CD8-positive, alpha-beta memory T cell (primary cell): ENCODE results near the gene GRIN3A. TPM values are rescaled to one million over a fixed set of nuclear protein-coding genes. Genes with fewer than 3 reads are reported as not detected.
"Not testable (repeated sequence)": the region's sequence is repeated elsewhere in the genome, so short reads cannot be mapped to it uniquely, and the experiment has no call there.

Experiments used
- CTCF ChIA-PET: fragments of 350-600 bp; sonication (Branson Sonifier 250); formaldehyde crosslinking; loops from one replicate; lab custom pipeline; 2021; ENCODE audit warnings: antibody characterized with exemption; lab: Charles Lee
- POLR2A ChIA-PET: fragments of 350-600 bp; sonication (Branson Sonifier 250); formaldehyde crosslinking; loops from one replicate; lab custom pipeline; 2021; ENCODE audit warnings: antibody characterized with exemption; lab: Charles Lee
- DNase-seq, 5 donors: peaks; one replicate each; pipeline versions ENCODE4 v3.0.0 to v3.0.0-alpha.2; 2020 to 2022; ENCODE audit warnings: mixed read lengths in 1 of 5
- H3K27ac ChIP-seq: one replicate; pipeline ENCODE4 v1.7.0; 2013; ENCODE audit warnings: low read depth, mild to moderate bottlenecking, low read length, moderate library complexity
- H3K27me3 ChIP-seq: 2 replicates; pipeline ENCODE4 v1.7.0; 2013; ENCODE audit warnings: low read length, mild to moderate bottlenecking; ENCODE audit not compliant: insufficient read depth, poor library complexity, severe bottlenecking
- H3K36me3 ChIP-seq: 2 replicates; pipeline ENCODE4 v1.7.0; 2013; ENCODE audit warnings: mild to moderate bottlenecking, low read length, moderate library complexity; ENCODE audit not compliant: insufficient read depth
- H3K4me1 ChIP-seq: 2 replicates; pipeline ENCODE4 v1.7.0; 2013; ENCODE audit warnings: mild to moderate bottlenecking, low read length, moderate library complexity; ENCODE audit not compliant: insufficient read depth
- H3K4me3 ChIP-seq: 2 replicates; pipeline ENCODE4 v1.7.0; 2013; ENCODE audit warnings: mild to moderate bottlenecking, low read length
- H3K9me3 ChIP-seq: 2 replicates; pipeline ENCODE4 v1.7.0; 2013; ENCODE audit warnings: mild to moderate bottlenecking, low read length
- H3K27ac Mint-ChIP-seq, 8 donors: one replicate each; pipeline ENCODE4 v1.8.0; 2020 to 2021; ENCODE audit warnings: mixed read lengths in 8 of 8, mild to moderate bottlenecking in 6 of 8, inconsistent platforms in 3 of 8, moderate library complexity in 3 of 8
- H3K27me3 Mint-ChIP-seq, 2 donors: one replicate each; pipeline ENCODE4 v1.8.0; 2020 to 2021; ENCODE audit warnings: mixed read lengths in 2 of 2, mild to moderate bottlenecking in 1 of 2, moderate library complexity in 1 of 2
- H3K36me3 Mint-ChIP-seq, 3 donors: one replicate each; pipeline ENCODE4 v1.8.0; 2020 to 2021; ENCODE audit warnings: mixed read lengths in 3 of 3, inconsistent platforms in 1 of 3, mild to moderate bottlenecking in 1 of 3
- H3K4me1 Mint-ChIP-seq, 3 donors: one replicate each; pipeline ENCODE4 v1.8.0; 2020 to 2021; ENCODE audit warnings: mixed read lengths in 3 of 3, inconsistent platforms in 1 of 3, mild to moderate bottlenecking in 1 of 3
- H3K4me3 Mint-ChIP-seq, 7 donors: one replicate each; pipeline ENCODE4 v1.8.0; 2020 to 2021; ENCODE audit warnings: mixed read lengths in 7 of 7, mild to moderate bottlenecking in 6 of 7, moderate library complexity in 4 of 7, inconsistent platforms in 2 of 7
- H3K9me3 Mint-ChIP-seq, 5 donors: one replicate each; pipeline ENCODE4 v1.8.0; 2020 to 2022; ENCODE audit warnings: mixed read lengths in 5 of 5, mild to moderate bottlenecking in 3 of 5, moderate library complexity in 2 of 5, inconsistent platforms in 1 of 5
- polyA plus RNA-seq: library from polyadenylated mRNA; unstranded; fragments of 300-500 nt; fragmentation: Illumina TruSeq; gene quantifications from one replicate; pipeline ENCODE4 v1.2.3, GENCODE V29; 2021
- total RNA-seq, 2 experiments: library from RNA; stranded (reverse); gene quantifications; one replicate each; pipeline ENCODE4 v1.2.3, GENCODE V29; 2021

The GRIN3A gene
- total and polyA plus RNA-seq, 3 experiments from 2014 or later = 0.03 TPM; not detected in 2

DNA sequence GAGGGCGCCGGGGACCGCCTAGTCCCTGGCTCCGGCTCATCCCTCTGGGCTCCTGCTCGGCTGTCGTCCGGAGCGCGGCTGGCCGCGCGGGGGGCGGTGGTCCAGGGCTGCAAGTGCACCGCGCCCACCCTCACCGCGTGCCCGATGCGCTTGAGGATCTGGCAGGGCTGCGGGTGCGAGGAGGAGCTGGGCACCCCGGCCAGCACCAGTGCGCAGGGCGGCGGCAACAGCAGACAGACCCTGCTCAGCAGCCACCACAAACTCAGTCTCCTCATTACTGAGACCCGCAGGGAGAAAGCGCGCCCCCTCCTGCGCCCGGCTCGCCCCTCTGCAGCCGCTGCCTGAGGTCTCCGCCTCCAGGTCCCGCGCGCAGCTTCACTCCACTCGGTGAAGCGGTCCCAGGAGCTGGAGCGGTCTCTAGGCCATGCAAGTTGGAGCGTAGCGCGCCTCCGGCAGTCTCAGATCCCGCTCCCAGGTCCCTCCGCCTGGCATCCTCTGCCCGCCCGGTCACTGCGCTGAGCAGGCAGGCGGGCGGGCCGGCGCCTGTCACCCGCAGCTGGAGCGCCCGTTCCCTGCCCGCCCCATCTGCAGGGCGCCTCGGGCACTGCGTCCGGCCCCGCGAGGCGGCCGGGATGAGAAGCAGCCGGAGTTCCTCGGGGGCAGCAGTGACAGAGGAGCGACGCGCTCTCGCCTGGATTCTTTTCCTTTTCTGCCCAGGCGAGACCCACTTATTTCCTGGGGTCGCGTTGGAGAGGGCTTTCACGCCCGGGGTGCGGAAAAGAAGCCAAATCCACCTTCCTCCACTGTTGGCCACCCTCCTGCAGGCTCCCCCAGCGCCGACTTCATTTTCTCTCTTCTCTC is 512 bp downstream of the GRIN3A start:
- no peak for DNase-seq

GRCh38 chr9:101737165-101737704 is 1.2 kb downstream of the GRIN3A start:
- no peak overlapping the region for H3K4me3 Mint-ChIP-seq
- H3K4me3 ChIP-seq = no peak overlapping the region
- H3K9me3 Mint-ChIP-seq = peaks cover 0 to 8% (median 3%) of the 10 kb centered on the region in 5 donors
- no peak for DNase-seq
- ChIA-PET POLR2A (no interaction called here), CTCF (no interaction called here)
- H3K36me3 ChIP-seq = no peaks in the 10 kb centered on the region
- no peaks in the 10 kb centered on the region for H3K36me3 Mint-ChIP-seq
- H3K27ac Mint-ChIP-seq = no peak overlapping the region
- H3K27me3 Mint-ChIP-seq = peaks cover 27 to 43% of the 10 kb centered on the region in 2 donors
- H3K4me1 Mint-ChIP-seq = peaks cover 0 to 1% (median 0%) of the 10 kb centered on the region in 3 donors
- H3K4me1 ChIP-seq = no peaks in the 10 kb centered on the region
- no peak overlapping the region for H3K27ac ChIP-seq
- H3K9me3 ChIP-seq = no peaks in the 10 kb centered on the region
- peaks cover 11% of the 10 kb centered on the region for H3K27me3 ChIP-seq

More for the DNA sequence above, 512 bp downstream of the GRIN3A start:
- POLR2A ChIA-PET = no interaction called here
- Histone ChIP-seq H3K4me1 (no peaks in the 10 kb centered on the region), H3K27me3 (peaks cover 11% of the 10 kb centered on the region), H3K4me3 (no peak overlapping the region), H3K36me3 (no peaks in the 10 kb centered on the region), H3K27ac (no peak overlapping the region), H3K9me3 (no peaks in the 10 kb centered on the region)
- H3K27ac Mint-ChIP-seq = no peak overlapping the region
- CTCF ChIA-PET = no interaction called here
- H3K9me3 Mint-ChIP-seq = peaks cover 0 to 10% (median 3%) of the 10 kb centered on the region in 5 donors
- peaks cover 0 to 1% (median 0%) of the 10 kb centered on the region in 3 donors for H3K4me1 Mint-ChIP-seq
- H3K4me3 Mint-ChIP-seq = no peak overlapping the region
- no peaks in the 10 kb centered on the region for H3K36me3 Mint-ChIP-seq
- H3K27me3 Mint-ChIP-seq = peaks cover 27 to 40% of the 10 kb centered on the region in 2 donors

GRCh38 chr9:101736717-101737116 is 1.7 kb downstream of the GRIN3A start:
- H3K9me3 ChIP-seq = no peaks in the 10 kb centered on the region
- H3K4me3 Mint-ChIP-seq = no peak overlapping the region
- H3K27ac Mint-ChIP-seq = no peak overlapping the region
- POLR2A ChIA-PET = no interaction called here
- no peak overlapping the region for H3K27ac ChIP-seq
- no peaks in the 10 kb centered on the region for H3K36me3 Mint-ChIP-seq
- no peak overlapping the region for H3K4me3 ChIP-seq
- no peaks in the 10 kb centered on the region for H3K36me3 ChIP-seq
- no peak for DNase-seq
- CTCF ChIA-PET = no interaction called here
- peaks cover 27 to 43% of the 10 kb centered on the region in 2 donors for H3K27me3 Mint-ChIP-seq
- H3K4me1 Mint-ChIP-seq = peaks cover 0 to 1% (median 0%) of the 10 kb centered on the region in 3 donors
- no peaks in the 10 kb centered on the region for H3K4me1 ChIP-seq
- peaks cover 0 to 8% (median 0%) of the 10 kb centered on the region in 5 donors for H3K9me3 Mint-ChIP-seq
- H3K27me3 ChIP-seq = peaks cover 11% of the 10 kb centered on the region

- Histone ChIP-seq H3K4me3 (no peak overlapping the region), H3K4me1 (no peaks in the 10 kb centered on the region), H3K27me3 (no peaks in the 10 kb centered on the region), H3K36me3 (no peaks in the 10 kb centered on the region), H3K9me3 (no peaks in the 10 kb centered on the region), H3K27ac (no peak overlapping the region)
- CTCF ChIA-PET = no interaction called here
- POLR2A ChIA-PET = no interaction called here
- H3K9me3 Mint-ChIP-seq = no peaks in the 10 kb centered on the region
- no peak overlapping the region for H3K4me3 Mint-ChIP-seq
- no peak for DNase-seq
- H3K27ac Mint-ChIP-seq = no peak overlapping the region
- H3K36me3 Mint-ChIP-seq = no peaks in the 10 kb centered on the region
- peaks cover 0 to 8% of the 10 kb centered on the region in 2 donors for H3K27me3 Mint-ChIP-seq
- H3K4me1 Mint-ChIP-seq = no peaks in the 10 kb centered on the region
Measured at GRCh38 chr9:101731429-101731828, 7.0 kb downstream of the GRIN3A start.

GRCh38 chr9:101727612-101728524 is 10.6 kb downstream of the GRIN3A start:
- Histone ChIP-seq H3K9me3 (no peaks in the 10 kb centered on the region), H3K36me3 (no peaks in the 10 kb centered on the region), H3K4me1 (no peaks in the 10 kb centered on the region), H3K4me3 (no peak overlapping the region), H3K27me3 (no peaks in the 10 kb centered on the region), H3K27ac (no peak overlapping the region)
- ChIA-PET CTCF (no interaction called here), POLR2A (no interaction called here)
- peak in 1 of 5 donors; percentile 12 for DNase-seq
- Mint-ChIP-seq H3K27me3 (peaks cover 0 to 3% of the 10 kb centered on the region in 2 donors), H3K9me3 (peaks cover 0 to 3% (median 0%) of the 10 kb centered on the region in 5 donors), H3K27ac (no peak overlapping the region), H3K36me3 (no peaks in the 10 kb centered on the region), H3K4me1 (no peaks in the 10 kb centered on the region), H3K4me3 (no peak overlapping the region)

- H3K9me3 ChIP-seq, H3K4me1 Mint-ChIP-seq, H3K4me1 ChIP-seq, H3K36me3 ChIP-seq, POLR2A ChIA-PET, H3K27ac ChIP-seq, H3K4me3 Mint-ChIP-seq, H3K27me3 ChIP-seq, H3K27ac Mint-ChIP-seq, H3K4me3 ChIP-seq, H3K36me3 Mint-ChIP-seq, DNase-seq, H3K27me3 Mint-ChIP-seq, H3K9me3 Mint-ChIP-seq, CTCF ChIA-PET: not testable (repeated sequence)
Measured at GRCh38 chr9:101724271-101724670, 14.2 kb downstream of the GRIN3A start.

DNA sequence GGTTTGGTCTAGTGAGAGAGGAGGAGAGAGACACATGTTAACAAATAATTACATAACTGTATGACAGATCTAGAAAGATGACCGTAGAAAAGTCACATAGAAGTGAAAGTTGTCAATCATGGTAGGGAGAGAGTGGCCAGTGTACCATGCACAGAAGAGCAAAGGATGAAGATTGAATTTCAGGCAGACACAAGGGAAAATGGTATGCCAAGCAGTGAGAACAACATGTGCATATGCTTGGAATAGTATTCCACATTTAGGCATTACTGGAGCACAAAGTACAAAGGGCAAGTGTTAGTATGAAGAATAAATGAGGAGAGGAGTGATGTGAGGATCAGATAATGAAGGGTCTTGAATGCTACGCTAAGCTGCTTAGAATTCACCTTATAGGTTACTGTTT is 20.3 kb downstream of the GRIN3A start:
- DNase-seq = no peak
- no peaks in the 10 kb centered on the region for H3K27me3 ChIP-seq
- H3K27ac ChIP-seq = no peak overlapping the region
- no peaks in the 10 kb centered on the region for H3K9me3 ChIP-seq
- ChIA-PET POLR2A (no interaction called here), CTCF (no interaction called here)
- no peaks in the 10 kb centered on the region for H3K4me1 ChIP-seq
- no peaks in the 10 kb centered on the region for H3K36me3 ChIP-seq
- H3K36me3 Mint-ChIP-seq = no peaks in the 10 kb centered on the region
- H3K27ac Mint-ChIP-seq = no peak overlapping the region
- no peaks in the 10 kb centered on the region for H3K4me1 Mint-ChIP-seq
- H3K9me3 Mint-ChIP-seq = peaks cover 0 to 1% (median 0%) of the 10 kb centered on the region in 5 donors
- no peak overlapping the region for H3K4me3 Mint-ChIP-seq
- peaks cover 0 to 4% of the 10 kb centered on the region in 2 donors for H3K27me3 Mint-ChIP-seq
- H3K4me3 ChIP-seq = no peak overlapping the region

- no peak overlapping the region for H3K27ac ChIP-seq
- no peaks in the 10 kb centered on the region for H3K36me3 ChIP-seq
- H3K4me3 ChIP-seq = no peak overlapping the region
- H3K27ac Mint-ChIP-seq = no peak overlapping the region
- no peaks in the 10 kb centered on the region for H3K9me3 Mint-ChIP-seq
- H3K27me3 ChIP-seq = no peaks in the 10 kb centered on the region
- H3K4me1 ChIP-seq = no peaks in the 10 kb centered on the region
- CTCF ChIA-PET = no interaction called here
- DNase-seq = no peak
- H3K4me1 Mint-ChIP-seq = no peaks in the 10 kb centered on the region
- H3K27me3 Mint-ChIP-seq = peaks cover 0 to 4% of the 10 kb centered on the region in 2 donors
- POLR2A ChIA-PET = no interaction called here
- H3K36me3 Mint-ChIP-seq = no peaks in the 10 kb centered on the region
- no peak overlapping the region for H3K4me3 Mint-ChIP-seq
- no peaks in the 10 kb centered on the region for H3K9me3 ChIP-seq
Measured at GRCh38 chr9:101716629-101717028, 21.8 kb downstream of the GRIN3A start.
